GM19463 (cell line): ENCODE results near the gene CERK.
"Not testable (repeated sequence)": the region's sequence is repeated elsewhere in the genome, so short reads cannot be mapped to it uniquely, and the experiment has no call there.

Experiments used
- ATAC-seq: cut with Tn5 transposase; IDR thresholded peaks from one replicate; pipeline ENCODE4 v1.9.1; 2021; ENCODE audit warnings: mild to moderate bottlenecking, moderate library complexity; ENCODE audit not compliant: unreplicated experiment

Gene CERK

DNA sequence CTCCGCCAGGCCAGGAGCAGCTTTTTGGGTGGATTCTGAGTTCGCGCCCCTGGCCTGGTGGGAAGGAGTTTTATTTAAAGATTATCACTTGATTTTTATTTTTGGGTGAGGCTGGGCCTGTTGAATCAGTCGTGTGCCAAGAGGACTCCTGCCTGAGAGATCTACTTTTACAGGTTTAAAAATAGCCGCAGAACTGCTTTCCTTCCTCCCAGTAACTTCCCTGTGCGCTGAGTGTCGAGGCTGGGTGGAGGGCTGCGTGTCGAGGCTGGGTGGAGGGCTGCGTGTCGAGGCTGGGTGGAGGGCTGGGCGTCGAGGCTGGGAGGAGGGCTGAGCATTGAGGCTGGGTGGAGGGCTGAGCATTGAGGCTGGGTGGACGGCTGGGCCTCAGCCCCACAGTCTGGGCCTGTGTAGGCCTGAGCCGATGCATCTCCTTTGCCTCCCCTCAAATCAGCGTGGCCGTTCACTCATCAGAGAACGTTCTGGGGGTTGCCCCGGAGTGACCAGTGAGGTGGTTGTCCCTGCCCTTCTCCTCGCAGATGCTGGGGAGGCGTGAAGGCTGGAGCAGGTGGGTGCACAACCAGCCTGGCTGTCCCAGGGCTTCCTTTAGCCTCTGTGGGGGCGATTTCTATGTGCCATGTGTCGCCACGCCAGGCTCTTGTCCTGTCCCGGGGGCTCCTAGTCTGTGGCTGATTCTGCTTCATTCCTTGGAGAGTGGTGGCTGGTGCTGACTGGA lies 87.8 kb downstream of the CERK start:
- no peak for ATAC-seq

- ATAC-seq = no peak
These were observed 88.6 kb downstream of the CERK start for GRCh38 chr22:46649141-46650077.

- ATAC-seq = not testable (repeated sequence)
These were observed 89.7 kb downstream of the CERK start for GRCh38 chr22:46648225-46648820.

GRCh38 chr22:46646531-46647215 lies 91.4 kb downstream of the CERK start:
- no peak for ATAC-seq

GRCh38 chr22:46642840-46643480 lies 95.1 kb downstream of the CERK start:
- not testable (repeated sequence) for ATAC-seq

DNA sequence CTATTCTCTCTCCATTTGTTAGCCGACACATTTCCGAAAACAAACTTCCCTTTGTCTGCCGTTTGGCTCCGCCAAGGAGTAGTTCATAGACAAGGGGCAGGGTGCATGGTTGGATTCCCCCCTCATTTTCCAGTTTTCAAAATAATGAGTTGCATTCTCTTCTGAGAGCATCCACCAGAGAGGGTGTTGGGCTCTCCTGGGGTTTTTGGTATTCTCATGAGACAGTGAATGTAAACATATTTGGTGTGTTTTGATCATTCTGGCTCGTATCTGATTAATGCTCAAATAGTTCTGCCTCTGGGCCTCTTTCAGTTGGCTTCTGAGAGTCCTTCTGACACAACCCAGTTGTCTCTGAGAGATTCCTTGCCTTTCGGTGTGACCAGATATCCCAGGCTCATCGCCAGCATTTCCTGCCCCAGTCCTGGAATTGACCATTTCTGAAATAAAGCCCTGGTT lies 96.2 kb downstream of the CERK start:
- no peak for ATAC-seq

DNA sequence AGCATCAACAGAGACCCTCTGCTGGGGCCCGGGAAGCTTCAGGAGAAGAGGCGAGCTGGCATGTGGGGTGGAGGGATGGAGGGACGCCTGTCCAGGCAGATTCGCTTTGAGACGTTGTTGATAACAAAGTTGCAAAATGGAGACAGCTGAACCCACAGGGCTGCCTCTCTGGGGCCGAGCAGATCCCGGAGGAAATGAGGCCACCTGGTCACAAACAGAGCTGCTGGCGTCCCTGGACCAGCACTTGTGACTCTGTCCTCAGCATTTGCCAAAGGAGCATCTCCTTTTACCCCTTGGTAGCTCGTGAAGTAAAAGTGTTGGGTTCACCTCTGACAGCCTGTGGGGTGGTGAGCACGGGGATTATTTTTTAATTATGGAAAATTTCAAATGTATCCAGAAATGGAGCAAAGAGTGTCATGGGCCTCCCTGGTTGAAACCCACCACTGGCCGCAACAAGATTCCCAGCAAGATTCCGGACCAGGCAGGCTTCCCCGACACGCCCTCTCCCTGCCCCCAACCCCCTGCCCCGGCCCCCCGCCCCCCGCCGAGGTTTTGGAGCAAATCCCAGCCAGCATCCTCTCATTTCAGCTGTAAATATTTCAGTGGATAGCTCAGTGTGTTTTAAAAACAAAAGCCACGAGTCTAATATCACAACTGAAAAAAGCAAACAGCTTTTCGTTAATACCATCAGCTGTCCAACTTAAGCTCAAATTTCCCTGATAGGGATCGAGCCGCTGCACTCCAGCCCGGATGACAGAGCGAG lies 97.6 kb downstream of the CERK start:
- ATAC-seq = no peak

- no peak for ATAC-seq
These were observed 98.2 kb downstream of the CERK start for GRCh38 chr22:46639843-46640242.

- no peak for ATAC-seq
These were observed 99.2 kb downstream of the CERK start for GRCh38 chr22:46638601-46639431.

- no peak for ATAC-seq
These were observed 100.1 kb downstream of the CERK start for GRCh38 chr22:46637711-46638600.

DNA sequence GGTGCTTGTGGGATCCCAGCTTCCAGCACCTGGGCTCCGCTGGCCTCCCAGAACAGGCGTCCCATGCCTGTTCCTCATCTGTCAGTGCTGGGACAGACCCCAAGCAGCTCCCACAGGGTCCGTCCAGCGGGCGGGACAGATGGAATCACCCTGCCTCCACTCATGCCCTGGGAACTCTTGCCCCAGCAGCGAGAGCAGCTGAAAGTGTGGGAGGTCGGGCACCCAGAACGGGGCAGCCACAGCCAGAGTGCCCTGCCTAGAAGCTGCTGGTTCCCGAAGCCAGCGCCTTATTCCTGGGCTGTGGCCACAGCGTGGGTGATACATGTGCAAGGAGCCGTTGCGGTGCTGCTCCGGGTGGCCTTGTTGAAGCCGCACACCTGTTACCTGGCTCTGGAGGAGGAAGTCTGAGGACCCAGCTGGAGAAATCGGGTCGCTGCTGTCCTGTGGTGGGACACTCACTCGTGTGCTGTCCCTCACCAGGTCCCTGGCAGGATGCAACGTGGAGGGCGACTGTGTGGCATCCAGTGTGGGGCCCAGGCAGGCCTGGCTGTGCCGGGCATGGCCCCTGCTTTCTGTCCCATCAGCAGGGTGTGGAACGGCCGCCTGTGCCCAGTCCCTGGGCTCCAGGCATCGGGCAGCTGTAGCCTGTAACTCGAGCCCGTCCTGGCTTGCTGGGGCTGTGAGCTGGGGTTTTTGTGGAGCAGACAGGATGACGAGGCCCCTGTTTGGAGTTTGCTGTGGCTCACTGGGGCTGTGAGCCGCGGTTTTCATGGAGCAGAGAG lies 101.6 kb downstream of the CERK start:
- ATAC-seq = no peak

- no peak for ATAC-seq
These were observed 102.3 kb downstream of the CERK start for GRCh38 chr22:46635756-46636155.

DNA sequence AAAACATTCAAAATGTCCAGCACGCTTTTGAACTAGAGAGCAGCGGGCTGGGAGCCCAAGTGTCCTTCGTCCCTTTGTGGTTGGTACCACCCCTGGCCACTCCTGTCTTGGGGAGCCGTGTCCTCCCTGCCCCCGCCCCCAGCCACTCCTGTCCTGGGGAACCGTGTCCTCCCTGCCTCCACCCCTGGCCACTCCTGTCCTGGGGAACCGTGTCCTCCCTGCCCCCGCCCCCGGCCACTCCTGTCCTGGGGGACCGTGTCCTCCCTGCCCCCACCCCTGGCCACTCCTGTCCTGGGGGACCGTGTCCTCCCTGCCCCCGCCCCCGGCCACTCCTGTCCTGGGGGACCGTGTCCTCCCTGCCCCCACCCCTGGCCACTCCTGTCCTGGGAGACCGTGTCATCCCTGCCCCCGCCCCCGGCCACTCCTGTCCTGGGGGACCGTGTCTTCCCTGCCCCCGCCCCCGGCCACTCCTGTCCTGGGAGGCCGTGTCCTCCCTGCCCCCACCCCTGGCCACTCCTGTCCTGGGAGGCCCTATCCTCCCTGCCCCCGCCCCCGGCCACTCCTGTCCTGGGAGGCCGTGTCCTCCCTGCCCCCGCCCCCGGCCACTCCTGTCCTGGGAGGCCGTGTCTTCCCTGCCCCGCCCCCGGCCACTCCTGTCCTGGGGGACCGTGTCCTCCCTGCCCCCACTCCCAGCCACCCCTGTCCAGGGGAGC lies 102.9 kb downstream of the CERK start:
- not testable (repeated sequence) for ATAC-seq
